HFF-Myc (cell line): Measurements from ENCODE around the gene LIPC.

Experiments
- DNase-seq: peaks from one replicate; pipeline ENCODE4 v3.0.0-alpha.2; 2011; ENCODE audit warnings: low read depth; ENCODE audit errors: extremely low read depth
- H3K4me3 ChIP-seq: replicated peaks from 2 replicates; pipeline ENCODE4 v1.5.1; 2011; ENCODE audit warnings: low read depth, mild to moderate bottlenecking, control low read depth, low read length
- TF ChIP-seq, protein P1 (sequence below): IDR thresholded peaks from 2 replicates; pipeline ENCODE4 v1.5.1; 2012; ENCODE audit warnings: mild to moderate bottlenecking, low read depth, low read length, control low read depth; ENCODE audit errors: missing control alignments

LIPC gene

DNA sequence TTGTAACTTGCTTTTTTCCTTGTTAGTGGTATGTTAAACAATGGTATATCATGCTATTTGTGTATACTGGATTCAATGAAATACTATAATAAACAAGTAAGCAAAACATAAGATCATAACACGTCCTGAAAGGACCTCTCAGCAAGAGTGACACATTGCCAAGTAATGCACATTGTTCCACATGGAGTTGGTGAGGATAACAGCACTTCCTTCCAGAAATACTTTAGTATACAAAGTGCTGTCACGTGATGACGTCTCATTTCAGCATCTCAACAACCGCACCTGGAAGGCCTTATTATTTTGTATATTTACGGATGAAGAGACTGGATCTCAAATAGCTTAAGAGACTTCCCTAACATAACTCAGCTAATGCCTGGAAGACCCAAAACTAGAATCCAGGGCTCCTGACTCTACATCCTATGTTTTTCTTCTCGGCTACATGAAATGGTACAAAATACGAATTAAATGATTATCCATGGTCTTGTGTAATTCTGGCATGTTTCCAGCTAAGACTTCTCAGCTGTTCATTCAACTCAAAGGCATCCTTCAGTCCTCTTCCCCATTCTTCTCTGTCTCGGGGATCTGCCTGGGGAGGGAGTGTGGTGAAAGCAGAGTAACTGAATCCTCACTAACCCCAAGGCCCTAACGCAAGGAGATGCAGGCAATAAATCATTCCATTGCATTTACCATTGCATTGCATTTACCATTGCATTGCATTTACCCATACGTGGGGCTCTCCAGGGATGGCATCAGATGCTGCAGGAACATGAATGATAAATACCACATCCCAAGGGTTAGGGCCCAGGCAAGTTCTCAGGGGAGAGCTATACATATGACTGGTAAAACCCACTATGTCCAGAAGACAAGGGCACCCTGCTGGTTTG lies 79.2 kb downstream of the LIPC start:
- TF ChIP-seq, protein P1, sequence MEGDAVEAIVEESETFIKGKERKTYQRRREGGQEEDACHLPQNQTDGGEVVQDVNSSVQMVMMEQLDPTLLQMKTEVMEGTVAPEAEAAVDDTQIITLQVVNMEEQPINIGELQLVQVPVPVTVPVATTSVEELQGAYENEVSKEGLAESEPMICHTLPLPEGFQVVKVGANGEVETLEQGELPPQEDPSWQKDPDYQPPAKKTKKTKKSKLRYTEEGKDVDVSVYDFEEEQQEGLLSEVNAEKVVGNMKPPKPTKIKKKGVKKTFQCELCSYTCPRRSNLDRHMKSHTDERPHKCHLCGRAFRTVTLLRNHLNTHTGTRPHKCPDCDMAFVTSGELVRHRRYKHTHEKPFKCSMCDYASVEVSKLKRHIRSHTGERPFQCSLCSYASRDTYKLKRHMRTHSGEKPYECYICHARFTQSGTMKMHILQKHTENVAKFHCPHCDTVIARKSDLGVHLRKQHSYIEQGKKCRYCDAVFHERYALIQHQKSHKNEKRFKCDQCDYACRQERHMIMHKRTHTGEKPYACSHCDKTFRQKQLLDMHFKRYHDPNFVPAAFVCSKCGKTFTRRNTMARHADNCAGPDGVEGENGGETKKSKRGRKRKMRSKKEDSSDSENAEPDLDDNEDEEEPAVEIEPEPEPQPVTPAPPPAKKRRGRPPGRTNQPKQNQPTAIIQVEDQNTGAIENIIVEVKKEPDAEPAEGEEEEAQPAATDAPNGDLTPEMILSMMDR, result no peak
- DNase-seq, result no peak
- H3K4me3 ChIP-seq, result no peak overlapping the region

DNA sequence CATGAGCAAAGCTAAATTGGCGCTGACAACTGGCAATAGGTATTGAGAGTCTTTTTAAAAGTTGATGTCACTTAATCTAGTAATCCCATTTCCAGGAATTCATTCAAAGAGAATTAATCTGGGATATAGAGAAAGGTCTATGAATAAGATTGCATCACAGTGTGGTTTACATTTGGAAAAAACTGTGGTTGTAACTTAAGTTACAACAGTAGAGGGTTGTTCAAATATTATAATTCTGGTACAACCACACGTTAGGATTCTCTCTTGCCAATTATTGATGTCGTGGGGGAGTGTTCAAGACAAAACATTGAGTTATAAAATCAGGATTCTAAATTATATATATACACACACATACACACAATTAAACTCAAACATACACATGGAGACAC lies 79.8 kb downstream of the LIPC start:
- no peak for DNase-seq
- H3K4me3 ChIP-seq, result no peak overlapping the region
- TF ChIP-seq, protein P1, result no peak

DNA sequence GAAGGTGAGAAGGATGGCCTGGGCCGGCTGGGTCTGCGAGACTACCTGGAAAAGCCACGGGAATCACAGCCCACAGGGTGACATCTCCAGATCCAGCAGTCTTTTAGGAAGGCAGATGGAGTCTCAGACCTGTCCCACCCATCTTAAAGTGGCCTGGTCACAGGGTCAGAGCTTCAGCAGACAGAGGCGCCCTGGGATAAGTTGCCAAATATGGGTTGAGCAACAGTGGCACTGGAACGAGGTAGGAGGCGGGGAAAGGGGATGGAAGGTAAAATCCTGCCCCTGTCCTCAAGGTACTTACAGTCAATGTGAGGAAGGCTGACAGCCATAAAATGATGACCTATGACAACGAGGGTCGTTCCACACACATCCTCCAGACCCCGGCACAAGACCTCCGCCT lies 80.7 kb downstream of the LIPC start:
- TF ChIP-seq, protein P1, result no peak
- H3K4me3 ChIP-seq, result no peak overlapping the region
- DNase-seq, result no peak

DNA sequence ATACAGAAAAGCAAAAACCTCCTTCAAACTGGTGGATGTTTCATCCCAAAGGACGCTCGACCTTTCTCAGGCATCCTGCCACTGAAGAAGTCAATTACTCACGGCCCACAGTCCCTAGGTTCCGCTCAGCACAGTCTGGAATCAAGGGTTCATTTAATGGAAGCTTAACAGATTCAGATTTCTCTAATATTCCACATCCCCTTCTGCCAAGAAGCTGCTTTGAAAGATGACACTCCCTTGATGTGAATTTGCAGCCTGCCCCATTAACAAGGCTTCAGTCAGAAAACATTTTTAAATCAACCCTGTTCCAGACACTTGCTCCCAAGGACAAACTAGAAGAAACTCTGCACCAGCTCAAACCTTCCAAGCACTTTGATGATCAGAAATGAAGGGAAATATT lies 81.2 kb downstream of the LIPC start:
- H3K4me3 ChIP-seq, result no peak overlapping the region
- TF ChIP-seq, protein P1, result no peak
- DNase-seq, result no peak

DNA sequence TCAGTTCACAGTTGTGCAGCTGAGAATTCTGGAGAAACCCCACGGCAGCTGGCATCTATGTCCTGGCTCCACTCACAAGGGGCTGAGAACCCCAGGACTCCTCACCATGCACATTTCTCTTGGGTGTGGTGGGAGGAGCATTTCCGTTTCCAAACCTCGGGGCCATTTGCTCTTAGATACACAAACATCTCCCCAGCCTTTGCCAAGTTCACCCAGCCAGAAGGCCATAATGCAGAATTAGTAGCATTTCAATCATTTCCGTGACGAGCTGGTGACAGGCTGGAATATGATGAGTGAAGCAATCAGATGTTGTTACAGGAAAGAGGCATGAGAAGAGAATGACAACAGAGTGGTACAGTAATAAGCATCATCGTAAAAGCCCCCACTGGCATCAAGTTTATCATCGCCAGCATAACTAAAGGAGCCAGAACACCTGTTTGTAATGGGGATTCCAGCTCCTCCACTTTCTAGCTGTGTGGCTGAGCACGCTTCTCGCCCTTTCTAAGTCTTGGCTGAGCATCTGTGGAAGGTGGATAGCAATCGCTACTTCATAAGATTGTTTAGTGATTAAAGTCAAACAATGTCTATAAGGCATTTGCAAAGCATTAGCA lies 82.0 kb downstream of the LIPC start:
- no peak for DNase-seq
- H3K4me3 ChIP-seq, result no peak overlapping the region
- TF ChIP-seq, protein P1, result no peak

DNA sequence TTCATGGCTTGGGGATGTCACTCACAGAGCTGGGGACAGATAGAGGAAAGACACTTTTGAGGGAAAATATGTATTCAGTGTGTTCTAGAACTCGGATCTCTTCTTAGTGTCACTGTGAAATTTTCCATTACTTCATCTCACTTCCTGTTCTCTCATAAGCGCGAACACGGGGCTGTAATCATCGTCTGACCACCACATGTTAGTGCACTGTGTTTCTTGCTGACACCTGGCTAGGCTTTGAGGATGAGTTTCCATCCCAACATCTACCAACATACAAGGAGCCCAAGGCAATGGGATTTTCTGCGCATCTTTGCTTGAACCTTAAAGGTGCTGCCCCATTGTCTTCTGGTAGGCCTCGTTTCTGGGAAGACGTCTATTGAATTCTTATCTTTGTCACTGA lies 84.0 kb downstream of the LIPC start:
- no peak for DNase-seq
- TF ChIP-seq, protein P1, result no peak
- no peak overlapping the region for H3K4me3 ChIP-seq

DNA sequence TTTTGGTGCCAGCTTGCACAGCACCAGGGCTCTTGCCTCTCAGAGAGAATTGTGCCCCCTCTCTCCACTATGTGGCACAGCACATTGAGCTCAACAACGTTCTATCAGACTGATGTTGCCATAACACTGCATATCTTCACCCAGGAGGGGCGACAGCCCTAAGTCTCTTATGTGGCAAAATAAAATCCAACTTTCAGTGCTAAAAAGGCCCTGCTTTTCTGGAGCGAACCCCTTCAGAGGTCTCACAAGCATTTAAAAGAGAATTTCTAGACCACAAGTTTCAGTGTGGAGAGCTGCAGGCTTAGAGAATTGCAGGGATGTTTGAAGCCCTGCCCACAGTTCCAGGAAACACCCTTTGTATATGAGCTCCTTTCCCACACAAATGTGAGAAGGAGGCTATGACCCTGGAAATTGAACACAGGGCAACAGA lies 85.5 kb downstream of the LIPC start:
- no peak for DNase-seq
- TF ChIP-seq, protein P1, result no peak

More for the DNA sequence above, 85.5 kb downstream of the LIPC start:
- no peak overlapping the region for H3K4me3 ChIP-seq
